Mammary epithelial cell (primary cell): ENCODE data around the gene ZNF692.

Experiments
- EZH2 ChIP-seq: IDR thresholded peaks from 2 replicates; pipeline ENCODE4 v1.6.1; 2012; ENCODE audit warnings: low read length, inconsistent platforms, borderline replicate concordance
- TF ChIP-seq, protein P1 (sequence below), 2 donors: IDR thresholded peaks in 1 of 2; conservative IDR thresholded peaks in 1 of 2; 2 replicates each; pipeline ENCODE4 v1.5.1; 2011 to 2012; ENCODE audit warnings: inconsistent platforms in 2 of 2, low read length in 2 of 2, mild to moderate bottlenecking in 2 of 2, control low read depth in 1 of 2, low read depth in 1 of 2; ENCODE audit not compliant: insufficient read depth in 1 of 2; ENCODE audit errors: extremely low read depth in 1 of 2

DNA sequence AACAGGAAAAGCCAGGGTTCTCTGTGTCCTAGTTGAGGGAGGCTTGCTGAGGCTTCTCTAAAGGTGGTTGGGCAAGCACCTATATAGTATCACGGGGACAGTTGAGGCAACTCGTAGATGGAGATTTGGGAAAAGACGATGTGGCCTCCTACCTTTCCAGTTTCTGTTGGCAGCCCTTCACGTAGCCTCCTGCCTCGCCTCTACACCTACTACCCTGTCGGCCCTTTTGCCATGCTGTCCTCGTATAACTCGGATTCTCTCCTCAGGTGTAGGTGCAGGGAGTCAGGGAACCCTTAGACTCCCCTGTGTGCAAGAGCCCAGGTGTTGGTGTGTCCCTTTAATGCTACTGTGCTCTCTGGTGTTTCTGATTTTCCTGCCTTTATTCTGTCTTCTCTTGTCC lies 10.3 kb downstream of the ZNF692 start:
- TF ChIP-seq, protein P1, sequence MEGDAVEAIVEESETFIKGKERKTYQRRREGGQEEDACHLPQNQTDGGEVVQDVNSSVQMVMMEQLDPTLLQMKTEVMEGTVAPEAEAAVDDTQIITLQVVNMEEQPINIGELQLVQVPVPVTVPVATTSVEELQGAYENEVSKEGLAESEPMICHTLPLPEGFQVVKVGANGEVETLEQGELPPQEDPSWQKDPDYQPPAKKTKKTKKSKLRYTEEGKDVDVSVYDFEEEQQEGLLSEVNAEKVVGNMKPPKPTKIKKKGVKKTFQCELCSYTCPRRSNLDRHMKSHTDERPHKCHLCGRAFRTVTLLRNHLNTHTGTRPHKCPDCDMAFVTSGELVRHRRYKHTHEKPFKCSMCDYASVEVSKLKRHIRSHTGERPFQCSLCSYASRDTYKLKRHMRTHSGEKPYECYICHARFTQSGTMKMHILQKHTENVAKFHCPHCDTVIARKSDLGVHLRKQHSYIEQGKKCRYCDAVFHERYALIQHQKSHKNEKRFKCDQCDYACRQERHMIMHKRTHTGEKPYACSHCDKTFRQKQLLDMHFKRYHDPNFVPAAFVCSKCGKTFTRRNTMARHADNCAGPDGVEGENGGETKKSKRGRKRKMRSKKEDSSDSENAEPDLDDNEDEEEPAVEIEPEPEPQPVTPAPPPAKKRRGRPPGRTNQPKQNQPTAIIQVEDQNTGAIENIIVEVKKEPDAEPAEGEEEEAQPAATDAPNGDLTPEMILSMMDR (conservative IDR thresholded peaks at IDR 0.05 in 1 of 2, IDR thresholded peaks at IDR 0.05 in 1 of 2; ENCODE audit: extremely low read depth in 1 of 2, insufficient read depth in 1 of 2, low read depth in 1 of 2, low read length in 2 of 2) = no peak
- TF ChIP-seq EZH2 = no peak
